Measurements from ENCODE around the gene SF3B6.

Gene SF3B6

DNA sequence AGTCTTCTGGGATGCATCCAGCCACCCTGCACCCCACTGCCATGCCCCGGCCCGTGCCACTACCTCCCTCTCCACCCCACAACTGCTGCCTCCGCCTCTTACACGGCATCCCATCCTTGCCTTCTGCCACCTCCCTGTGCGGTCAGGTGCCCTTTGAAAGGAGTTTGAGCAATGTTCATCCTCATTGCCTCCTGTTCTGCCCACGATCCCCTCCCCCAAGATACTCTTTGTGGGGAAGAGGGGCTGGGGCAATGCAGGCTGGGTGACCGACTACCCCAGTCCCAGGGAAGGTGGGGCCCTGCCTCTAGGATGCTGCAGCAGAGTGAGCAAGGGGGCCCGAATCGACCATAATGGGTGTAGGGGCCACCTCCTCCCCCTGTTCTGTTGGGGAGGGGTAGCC is 57.9 kb downstream of the SF3B6 start:
- DNase-seq (ENCODE audit: low read depth): no peak

DNA sequence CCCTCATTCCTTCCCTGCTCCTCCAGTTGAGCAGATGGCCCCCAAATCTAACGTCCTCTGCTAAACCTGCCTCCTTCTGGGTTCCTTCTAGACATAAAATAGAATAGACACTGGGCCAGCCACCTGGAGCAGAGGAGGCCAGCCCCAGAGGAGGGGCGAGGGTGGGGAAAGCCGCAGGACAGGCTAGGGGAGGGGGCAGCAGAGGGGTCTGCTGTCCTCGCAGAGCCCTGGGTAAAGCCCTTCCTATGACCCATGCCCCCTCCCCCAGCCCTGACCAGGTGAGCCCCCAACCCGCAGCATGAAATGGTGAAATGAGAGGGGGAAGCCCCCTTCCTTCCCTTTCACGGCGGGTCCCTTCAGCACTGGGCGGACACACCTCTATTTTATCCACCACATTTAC is 58.4 kb downstream of the SF3B6 start:
- no peak for DNase-seq (ENCODE audit: low read depth)

Data from T follicular helper cell (primary cell).